GM19455 (cell line): ENCODE measurements around the gene C19orf38.
"Not testable (repeated sequence)": the region's sequence is repeated elsewhere in the genome, so short reads cannot be mapped to it uniquely, and the experiment has no call there.

Experiments used
- ATAC-seq: cut with Tn5 transposase; IDR thresholded peaks from one replicate; pipeline ENCODE4 v1.9.1; 2021; ENCODE audit not compliant: unreplicated experiment

C19orf38 gene

DNA sequence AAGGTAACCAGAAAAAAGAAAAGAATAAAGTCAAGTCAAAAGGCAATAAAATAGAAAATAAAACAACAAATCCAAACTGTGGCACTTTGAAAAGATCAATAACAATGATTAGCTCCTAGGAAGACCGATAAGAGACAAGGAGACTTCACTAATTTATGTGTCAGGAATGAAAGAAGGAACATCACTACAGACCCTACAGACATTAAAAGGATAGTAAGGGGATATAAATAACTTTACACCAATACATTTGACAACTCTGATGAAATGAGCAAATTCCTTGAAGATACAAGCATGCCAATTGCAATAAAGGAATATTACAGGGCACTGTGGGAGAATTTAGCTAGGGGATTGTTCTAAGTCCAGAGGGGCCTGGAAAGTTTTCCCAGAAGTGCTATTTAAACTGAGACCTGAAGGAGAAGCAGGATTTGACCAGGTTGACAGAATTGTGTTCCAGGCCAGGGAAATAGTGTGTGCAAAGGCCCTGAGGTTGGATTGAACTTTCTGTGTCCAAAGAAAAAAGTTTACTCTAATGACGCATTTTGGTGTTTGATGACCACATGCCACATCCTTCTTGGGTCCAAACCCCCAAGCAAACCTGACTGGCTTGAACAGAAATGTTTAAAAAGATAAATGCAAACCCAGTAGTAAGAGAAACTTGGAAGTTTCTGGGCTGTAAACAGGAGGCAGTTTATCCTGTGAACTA, 1.6 kb upstream of the C19orf38 start:
- no peak for ATAC-seq

DNA sequence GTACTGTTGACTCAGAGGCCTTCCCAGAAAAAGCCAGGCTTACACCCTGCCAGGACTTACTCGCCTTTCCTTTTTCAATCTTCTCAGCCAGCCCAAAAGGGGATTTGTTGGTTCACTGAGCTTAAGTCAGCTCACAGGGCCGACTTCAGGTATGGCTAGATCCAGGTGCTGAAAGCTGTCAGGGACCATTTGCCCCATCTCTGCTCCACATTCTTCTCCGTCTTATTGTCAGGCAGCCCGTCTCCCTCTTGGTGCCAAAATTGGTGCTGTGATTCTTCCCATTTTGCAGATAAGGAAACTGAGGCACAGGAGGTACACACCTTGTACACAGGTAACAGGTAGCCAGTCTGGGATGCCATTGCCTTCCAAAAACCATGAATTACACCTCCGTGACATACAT, 2.4 kb downstream of the C19orf38 start:
- ATAC-seq, result no peak

DNA sequence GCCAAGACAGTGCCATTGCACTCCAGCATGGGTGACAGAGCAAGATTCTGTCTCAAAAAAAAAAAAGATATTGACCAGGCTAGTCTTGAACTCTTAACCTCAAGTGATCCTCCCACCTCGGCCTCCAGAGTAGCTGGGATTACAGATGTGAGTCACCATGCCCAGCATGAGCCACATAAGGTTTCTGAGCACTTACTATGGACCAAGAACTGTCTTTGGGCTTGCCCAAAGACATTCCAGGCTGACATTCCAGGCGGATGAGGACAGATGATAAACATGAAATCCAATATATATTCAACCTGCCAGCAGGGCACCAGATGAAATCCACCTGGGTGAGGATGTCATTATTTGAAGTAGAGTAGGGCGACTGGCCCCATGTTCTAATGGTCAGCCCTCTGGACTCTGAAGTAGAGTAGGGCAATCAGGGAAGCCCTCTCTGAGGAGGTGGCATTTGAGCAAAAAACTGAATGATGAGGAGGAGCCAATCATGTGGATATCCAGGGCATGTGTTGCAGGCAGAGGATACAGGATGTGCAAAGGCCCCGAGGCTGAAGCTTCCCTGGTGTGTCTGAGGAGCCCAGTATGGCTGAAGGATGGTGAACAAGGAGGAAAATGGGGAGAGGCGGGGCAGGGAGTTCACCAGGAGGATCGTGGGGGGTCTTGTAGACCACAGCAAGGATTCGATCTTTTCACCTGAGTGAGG, 4.0 kb downstream of the C19orf38 start:
- ATAC-seq, result no peak

DNA sequence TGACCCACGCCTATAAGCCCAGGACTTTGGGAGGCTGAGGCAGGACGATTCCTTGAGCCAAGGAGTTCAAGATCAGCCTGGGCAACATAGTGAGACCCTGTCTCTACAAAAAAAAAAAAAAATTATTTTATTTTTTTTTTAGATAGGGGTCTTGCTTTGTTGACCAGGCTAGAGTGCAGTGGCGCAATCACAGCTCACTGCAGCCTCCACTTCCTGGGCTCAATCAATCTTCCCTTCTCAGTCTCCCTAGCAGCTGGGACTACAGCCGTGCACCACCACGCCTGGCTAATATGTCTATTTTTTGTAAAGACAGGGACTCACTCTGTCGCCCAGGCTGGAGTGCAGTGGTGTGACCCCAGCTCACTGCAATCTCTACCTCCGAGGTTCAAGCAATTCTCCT, 4.7 kb downstream of the C19orf38 start:
- no peak for ATAC-seq

DNA sequence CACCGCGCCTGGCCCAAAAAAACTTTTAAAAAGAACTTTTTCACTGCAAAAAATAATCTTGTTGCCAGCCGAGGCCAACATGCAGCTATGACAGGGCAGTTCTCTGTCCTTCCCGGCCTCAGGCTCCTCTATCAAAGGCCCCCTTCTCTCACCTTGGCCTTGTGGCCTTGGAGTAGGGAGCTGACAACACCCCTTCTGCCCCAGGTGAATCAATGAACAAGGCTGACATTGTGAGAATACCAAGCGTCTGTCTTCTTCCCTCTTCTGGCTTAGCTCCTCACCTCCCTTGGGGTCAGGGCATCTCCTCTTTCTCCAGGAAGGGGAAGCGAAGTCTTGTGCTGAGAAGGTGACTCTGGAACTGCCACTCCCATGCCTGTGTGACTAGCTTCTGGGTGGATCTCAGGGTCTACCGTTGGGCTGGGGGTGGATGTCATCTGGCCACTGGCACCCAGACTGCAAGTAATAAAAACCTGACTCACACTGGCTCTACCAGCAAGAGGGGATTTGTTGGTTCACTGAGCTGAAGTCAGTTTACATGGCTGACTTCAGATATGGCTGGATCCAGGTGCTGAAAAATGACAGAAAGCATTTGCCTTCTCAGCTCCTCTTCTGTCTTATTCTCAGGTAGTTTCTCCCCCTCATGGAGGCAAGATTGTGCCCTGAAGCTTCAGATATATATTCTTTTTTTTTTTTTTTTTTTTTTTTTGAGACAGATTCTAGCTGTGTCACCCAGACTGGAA, 6.3 kb downstream of the C19orf38 start:
- ATAC-seq, result no peak

DNA sequence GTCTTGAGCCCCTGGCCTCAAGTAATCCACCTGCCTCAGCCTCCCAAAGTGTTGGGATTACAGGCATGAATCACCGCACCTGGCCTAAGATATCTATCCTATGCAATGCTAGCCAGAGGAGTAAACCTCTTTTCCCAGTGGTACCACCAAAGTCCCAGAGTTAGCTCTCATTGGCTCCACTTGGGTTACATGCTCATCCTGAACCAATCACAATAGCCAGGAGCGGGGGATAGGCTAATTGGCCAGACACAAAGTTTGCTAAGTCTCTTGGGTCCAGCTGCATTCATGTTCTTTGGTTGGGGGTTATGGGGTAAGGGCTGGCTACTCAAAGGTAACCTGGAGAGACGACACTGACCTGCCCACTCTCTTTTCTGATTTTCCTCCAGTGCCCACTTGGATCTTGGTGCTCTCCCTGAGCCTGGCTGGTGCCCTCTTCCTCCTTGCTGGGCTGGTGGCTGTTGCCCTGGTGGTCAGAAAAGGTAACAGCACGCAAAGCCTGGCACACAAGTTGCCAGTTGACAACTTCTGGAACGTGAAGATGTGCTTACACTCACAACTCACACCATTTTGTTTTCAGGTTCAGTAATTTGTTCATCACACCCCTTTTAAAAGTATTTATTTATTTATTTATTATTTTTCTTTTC, 7.8 kb downstream of the C19orf38 start:
- ATAC-seq, result no peak

DNA sequence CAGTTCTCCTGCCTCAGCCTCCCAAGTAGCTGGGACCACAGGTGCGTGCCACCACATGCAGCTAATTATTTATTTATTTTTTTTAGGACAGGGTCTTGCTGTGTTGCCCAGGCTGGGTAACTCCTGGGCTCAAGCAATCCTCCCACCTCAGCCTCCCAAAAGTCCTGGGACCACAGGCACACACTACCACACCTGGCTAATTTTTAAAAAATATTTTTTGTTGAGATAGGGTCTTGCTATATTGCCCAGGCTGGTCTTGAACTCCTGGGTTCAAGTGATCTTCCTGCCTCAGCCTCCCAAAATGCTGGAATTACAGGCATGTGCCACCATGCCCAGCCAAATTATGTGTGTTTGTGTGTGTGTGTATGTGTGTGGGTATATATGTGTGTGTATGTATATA, 8.7 kb downstream of the C19orf38 start:
- not testable (repeated sequence) for ATAC-seq

DNA sequence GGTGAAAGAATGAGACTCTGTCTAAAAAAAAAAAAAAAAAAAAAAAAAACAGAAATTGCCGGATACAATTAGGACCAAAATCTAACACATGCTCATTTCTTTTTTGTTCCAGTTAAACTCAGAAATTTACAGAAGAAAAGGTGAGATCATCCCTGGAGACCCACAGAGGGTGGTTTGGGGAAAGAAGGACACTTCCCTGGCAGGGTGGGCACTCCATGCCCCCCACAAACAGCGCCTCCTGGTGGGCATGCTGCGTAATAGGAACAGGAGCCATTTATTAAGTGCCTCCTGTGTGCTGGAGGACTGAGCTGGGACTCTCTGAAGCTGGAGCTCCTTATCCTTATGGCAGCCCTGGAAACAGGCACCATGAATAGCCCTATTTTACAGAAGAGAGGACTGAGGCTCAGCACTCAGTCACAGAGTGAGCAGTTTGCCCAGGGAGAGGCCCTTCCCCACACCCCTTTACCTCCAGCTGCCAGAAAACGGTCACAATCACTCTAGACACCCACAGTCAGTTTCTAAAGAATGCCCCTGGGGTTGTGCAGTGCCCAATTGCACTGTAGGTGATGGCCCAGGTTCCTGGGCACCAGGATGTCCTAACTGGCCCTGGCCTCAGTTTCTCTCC, 10.1 kb downstream of the C19orf38 start:
- no peak for ATAC-seq

DNA sequence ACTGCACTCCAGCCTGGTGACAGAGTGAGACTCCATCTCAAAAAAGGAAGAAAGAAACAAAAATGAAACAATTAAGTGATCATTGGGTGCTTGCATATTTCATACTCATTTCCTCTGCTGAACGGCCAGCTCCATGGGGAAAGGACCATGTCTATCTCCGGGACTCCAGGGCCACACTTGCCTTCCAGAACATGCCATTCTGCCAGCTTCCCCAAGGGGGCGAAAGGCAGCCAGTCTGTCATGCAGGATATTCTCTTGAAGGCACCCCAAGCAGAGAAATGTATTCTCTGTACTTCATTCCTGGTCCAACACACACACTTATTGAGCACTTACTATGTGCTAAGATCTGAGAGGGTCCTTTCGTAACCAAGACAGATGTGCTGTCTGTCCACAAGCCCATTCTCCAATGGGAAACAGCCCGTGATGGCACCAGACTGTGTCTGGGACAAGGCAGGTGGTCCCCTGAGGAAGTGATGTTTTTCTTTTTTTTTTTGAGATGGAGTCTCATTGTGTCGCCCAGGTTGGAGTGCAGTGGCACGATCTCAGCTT, 13.0 kb downstream of the C19orf38 start:
- ATAC-seq, result no peak

DNA sequence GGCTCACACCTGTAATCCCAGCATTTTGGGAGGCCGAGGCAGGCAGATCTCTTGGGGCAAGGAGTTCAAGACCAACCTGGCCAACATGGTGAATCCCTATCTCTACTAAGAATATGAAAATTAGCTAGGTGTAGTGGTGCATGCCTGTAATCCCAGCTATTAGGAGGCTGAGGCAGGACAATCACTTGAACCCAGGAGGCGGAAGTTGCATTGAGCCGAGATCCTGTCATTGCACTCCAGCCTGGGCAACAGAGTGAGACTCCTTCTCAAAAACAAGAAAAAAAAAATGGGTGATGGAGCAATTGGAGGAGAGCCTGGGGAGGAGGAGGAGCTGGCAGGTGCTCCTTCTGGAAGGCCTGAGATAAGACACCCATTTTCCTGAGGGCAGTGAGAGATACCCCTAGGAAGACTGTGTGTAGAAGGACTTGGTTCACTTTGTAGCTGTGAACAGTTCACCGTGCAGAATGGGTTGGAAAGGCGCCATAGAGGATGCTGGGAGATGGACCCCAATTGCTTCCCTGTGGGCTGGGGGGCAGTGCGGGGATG, 14.4 kb downstream of the C19orf38 start:
- ATAC-seq, result no peak

DNA sequence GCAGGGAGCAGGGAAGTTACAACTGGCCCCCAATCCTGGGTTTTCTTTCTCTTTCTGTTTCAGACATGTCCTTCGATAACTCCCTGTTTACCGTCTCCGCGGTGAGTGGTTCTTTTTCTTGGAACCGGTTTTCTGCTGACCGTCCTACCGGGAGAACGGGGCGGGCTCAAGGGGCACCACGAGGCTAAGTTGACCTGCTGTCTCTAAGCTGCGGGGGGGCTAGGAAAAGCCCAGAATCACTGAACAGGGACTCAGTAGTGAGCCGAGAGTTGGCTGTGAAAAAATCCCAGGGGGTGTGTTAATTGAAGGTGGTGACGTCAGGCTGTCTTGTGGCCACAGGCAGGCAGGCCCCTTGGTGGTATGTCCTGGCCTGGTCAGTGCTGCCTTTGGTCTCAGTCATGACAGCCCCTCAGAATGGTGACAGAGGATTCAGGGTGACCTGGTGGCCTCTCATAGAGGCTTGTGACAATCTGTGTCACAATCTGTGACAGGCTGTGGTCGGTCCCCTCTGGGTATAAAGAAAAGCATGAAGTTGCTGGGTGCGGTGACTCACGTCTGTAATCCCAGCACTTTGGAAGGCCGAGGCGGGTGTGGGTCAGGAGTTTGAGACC, 15.0 kb downstream of the C19orf38 start:
- ATAC-seq, result no peak

DNA sequence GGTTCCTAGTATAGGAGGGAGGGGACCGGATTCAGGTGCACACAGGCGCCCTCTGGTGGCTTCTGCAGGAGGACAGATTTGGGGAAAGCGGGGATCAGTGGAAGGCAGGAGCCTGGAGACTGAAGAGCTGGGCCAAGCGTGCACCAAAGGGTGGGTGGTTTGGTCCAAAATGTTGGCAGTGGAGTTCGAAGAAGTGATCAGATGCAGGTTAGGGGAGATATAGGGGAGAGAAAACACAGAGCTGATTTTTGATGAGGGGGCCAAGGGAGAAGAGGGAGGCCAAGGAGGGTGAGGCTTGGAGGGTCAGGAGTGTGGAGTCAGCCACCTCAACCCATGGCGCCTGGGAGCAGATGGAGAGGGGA, 16.3 kb downstream of the C19orf38 start:
- no peak for ATAC-seq

DNA sequence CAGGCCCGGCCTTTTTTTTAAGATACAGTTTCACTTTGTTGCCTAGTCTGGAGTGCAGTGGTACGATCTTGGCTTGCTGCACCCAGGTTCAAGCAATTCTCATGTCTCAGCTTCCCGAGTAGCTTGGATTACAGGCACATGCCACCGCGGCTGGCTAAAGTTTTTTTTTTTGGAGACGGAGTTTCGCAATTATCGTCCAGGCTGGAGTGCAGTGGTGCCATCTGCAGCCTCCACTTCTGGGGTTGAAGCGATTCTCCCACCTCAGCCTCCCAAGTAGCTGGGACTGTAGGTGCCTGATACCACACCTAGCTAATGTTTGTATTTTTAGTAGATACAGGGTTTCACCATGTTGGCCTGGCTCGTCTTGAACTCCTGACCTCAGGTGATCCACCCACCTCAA, 18.3 kb downstream of the C19orf38 start:
- no peak for ATAC-seq

DNA sequence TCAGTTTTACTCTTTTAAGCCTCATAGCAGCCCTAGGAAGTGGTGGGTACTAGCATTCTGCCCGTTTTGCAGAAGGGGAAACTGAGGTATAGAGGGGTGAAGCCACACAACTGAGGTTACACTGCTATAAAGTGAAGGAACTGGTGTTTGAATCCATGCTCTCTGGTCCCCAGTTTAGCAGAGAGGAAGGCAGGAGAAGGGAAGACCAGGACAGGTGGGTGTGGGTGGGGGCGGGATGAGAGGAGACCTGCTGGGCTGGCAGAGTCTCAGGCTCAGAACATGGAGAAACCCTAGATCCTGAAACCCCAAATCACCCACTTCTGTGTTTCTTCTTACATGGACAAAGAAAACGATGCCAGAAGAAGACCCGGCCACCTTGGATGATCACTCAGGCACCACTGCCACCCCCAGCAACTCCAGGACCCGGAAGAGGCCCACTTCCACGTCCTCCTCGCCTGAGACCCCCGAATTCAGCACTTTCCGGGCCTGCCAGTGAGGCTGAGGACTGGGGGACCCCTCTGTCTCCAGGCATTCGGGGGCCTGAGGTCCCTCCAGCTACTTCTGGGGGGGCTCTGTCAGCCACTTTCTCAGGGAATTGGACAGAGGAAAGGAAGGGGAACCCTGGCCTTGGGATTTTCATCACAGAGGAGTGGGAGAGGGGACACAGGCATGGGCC, 20.8 kb downstream of the C19orf38 start:
- no peak for ATAC-seq

DNA sequence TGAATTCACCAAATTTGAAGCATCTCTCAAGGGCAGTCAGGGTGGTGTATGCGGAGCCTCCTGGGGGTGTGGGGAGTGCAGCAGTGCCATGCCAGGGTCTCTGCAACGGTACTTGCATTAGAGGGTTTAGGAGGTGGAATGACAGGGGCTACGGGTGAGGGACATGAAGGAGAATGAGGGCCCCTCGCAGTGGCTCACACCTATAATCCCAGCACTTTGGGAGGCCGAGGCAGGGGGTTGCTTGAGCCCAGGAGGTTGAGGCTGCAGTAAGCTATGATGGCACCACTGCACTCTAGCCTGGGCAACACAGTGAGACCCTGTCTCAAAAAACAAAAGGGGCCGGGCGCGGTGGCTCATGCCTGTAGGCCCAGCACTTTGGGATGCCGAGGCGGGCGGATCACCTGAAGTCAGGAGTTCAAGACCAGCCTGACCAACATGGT, 21.7 kb downstream of the C19orf38 start:
- not testable (repeated sequence) for ATAC-seq

DNA sequence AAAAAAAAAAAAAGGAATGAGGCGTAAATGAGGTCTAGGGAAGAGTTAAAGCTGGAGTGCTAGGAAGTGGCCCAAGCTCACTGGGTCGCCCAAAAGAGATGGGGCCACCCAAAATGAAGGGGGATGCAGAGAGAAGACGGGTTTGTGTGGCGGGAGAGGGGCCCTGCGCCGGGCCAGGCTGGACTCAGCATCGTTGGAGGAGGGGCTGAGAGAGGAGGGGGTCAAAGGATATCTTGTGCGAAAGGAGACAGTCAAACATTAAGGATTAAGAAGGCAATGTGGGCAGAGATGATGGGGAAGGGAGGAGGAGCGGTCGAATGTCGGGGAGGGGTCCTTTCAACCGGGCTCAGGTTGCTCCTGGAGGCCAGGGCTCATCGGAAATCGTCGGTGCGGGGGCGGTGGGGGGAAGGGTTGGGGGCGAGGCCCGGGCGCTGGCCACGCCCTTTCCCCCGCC, 22.3 kb downstream of the C19orf38 start:
- ATAC-seq, result no peak

DNA sequence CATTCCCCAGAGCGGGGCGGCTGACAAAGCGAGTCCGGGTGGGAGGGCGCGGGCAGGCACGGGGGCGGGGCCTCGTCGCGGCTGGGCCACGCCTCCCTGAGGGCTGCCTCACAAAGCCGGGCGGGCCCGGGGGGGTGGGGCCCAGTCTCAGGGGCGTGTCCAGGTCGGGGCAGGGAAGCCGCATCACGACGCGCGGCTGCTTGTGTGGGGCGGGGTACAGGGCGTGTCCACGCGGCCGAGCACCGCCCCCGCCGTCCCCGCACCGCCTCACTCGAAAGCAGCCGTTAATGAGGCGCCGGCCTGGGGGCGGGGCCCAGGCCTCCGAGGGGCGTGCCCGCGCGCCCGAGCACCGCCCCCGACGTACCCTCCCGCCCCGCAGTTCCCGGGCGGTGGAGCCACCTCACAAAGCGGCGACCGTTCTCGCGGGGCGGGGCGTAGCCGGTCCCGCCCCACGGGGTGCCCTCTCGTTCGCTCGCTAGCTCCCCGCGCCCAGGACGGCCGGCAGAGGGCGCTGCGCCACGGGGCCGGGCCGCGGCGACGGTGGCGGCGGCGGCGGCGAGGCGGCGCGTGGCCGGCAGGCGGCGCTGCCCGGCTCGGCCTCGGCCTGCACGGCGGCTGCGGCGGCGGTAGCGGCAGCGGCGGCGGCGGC, 22.9 kb downstream of the C19orf38 start, which contains the start of gene CARM1:
Gene CARM1 (plus strand): TSS at position 599 of the 649 bp plus-strand sequence. CDS start 150 bp downstream, outside the sequence.
- ATAC-seq, result peak; percentile 65

DNA sequence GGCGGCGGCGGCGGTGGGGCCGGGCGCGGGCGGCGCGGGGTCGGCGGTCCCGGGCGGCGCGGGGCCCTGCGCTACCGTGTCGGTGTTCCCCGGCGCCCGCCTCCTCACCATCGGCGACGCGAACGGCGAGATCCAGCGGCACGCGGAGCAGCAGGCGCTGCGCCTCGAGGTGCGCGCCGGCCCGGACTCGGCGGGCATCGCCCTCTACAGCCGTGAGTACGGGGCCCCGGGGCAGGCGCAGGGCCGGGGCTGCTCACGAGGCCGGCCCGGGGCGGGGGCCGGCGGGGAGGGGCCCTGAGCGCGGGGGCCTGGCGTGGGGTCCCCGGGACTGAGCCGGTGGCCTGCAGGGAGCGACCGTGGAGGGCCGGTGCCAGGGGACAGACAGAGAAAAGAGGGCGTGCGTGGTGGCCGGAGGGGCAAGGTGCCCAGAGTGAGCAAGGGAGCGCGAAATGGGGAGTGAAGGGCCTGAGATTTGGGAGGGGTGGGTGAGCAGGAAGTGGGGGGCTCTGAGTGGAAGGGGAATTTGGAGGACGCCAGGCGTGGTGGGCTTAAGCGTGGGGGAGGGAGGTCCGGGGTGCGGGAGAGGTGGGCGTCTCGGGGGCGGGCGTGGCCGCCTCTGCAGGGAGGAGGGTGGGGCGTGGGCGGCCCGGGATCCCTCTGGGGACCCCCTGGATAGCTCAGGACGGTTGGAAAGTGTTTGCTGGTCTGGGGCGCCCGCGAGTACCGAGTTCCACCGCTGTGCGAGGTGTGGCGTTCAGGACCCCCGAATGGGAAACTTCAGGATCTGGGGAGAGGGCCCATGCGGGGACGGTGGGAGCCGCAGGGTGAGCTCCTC, 23.7 kb downstream of the C19orf38 start:
- ATAC-seq, result no peak
